ENCODE data around the gene UNC79. TPM values are rescaled to one million over a fixed set of nuclear protein-coding genes. Genes with fewer than 3 reads are reported as not detected.

The UNC79 gene
- total RNA-seq, 4 donors from 2014 or later, result 0.06 to 0.24 (median 0.19) TPM; not detected in 1

DNA sequence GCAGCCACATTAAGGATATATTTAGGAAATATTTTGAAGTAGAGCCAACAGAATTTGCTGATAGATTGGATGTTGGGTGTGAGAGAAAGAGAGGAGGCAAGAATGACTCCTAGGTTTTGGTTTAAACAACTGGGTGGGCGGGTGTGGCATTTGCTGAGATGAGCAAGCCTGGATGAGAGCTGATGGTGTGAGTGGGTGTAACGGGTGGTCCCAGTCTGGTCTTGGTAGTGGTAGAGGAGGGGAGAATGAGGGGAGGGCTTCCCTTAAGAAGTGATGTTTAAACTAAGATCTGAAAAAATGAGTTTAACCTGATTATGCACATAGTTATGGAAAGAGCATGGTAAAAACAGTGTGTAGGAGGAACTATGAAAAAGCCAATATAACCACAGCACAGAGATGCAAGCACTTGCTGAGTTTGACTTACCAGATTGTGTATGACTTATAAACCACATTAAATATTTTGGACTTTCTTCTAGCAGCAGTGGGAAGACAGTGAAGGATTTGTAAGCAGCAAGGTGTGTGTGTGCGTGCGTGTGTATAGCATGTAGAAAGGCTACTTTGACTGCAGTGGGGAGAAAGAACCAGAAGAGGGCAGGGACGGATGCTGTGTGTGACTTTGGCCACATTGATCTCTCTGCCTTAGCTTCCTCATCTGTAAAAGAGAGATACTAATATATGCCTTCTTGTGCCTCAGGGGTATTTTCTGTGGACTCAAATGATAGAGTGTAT is 217.9 kb downstream of the UNC79 start:
- DNase-seq (ENCODE audit: low spot score) (no peak), ATAC-seq (ENCODE audit: low FRiP score) (no peak)
- TF ChIP-seq CTCF (IDR thresholded peaks at IDR 0.05), result no peak

DNA sequence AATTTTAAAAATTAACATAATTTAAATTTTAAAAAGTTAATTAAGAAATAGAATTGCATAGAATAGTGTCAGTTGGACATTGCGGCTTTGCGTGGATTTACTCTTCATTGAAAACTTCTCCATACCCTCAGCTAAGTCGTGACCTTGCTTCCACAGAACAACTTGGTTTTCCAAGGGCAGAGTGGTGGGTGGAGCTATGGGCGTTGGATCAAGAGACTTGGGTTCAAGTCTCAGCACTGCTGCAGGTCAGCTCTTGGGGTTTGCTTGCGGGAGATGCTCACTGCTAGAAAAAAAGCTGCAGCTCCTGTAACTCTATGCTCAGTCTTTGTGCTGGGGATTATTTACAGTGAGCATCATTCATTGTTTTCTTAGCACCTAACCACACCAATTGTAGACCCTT is 223.9 kb downstream of the UNC79 start:
- TF ChIP-seq CTCF (IDR thresholded peaks at IDR 0.05), result no peak
- no peak for DNase-seq (ENCODE audit: low spot score)
- no peak for ATAC-seq (ENCODE audit: low FRiP score)

GRCh38 chr14:93655078-93655750 is 224.5 kb downstream of the UNC79 start:
- DNase-seq (ENCODE audit: low spot score), result no peak
- ATAC-seq (ENCODE audit: low FRiP score), result no peak

GRCh38 chr14:93657875-93658274 is 227.1 kb downstream of the UNC79 start:
- no peak for DNase-seq (ENCODE audit: low spot score)
- no peak for ATAC-seq (ENCODE audit: low FRiP score)
- no peak for TF ChIP-seq CTCF (IDR thresholded peaks at IDR 0.05)

More at GRCh38 chr14:93655078-93655750, 224.5 kb downstream of the UNC79 start:
- peak in 1 of 3 donors; percentile 34 for TF ChIP-seq CTCF (IDR thresholded peaks at IDR 0.05)

GRCh38 chr14:93663317-93663716 is 232.6 kb downstream of the UNC79 start:
- ATAC-seq (ENCODE audit: low FRiP score) (no peak), DNase-seq (ENCODE audit: low spot score) (no peak)
- TF ChIP-seq CTCF (IDR thresholded peaks at IDR 0.05), result no peak

- ATAC-seq (ENCODE audit: low FRiP score), result no peak
- TF ChIP-seq CTCF (IDR thresholded peaks at IDR 0.05), result no peak
Measured at GRCh38 chr14:93665169-93665568, 234.4 kb downstream of the UNC79 start.

GRCh38 chr14:93669632-93670031 is 238.9 kb downstream of the UNC79 start:
- ATAC-seq (ENCODE audit: low FRiP score) (no peak), DNase-seq (ENCODE audit: low spot score) (no peak)
- no peak for TF ChIP-seq CTCF (IDR thresholded peaks at IDR 0.05)

More at GRCh38 chr14:93665169-93665568, 234.4 kb downstream of the UNC79 start:
- no peak for DNase-seq (ENCODE audit: low spot score)

Measured in omental fat pad (tissue), 4 donors.